Fibroblast of villous mesenchyme (primary cell): ENCODE measurements around the gene ATP1A3. TPM values are rescaled to one million over a fixed set of nuclear protein-coding genes. Genes with fewer than 3 reads are reported as not detected.
A peak's percentile ranks its signal among the peaks of the same experiment; 100 is the strongest.

Experiments
- DNase-seq: peaks from one replicate; pipeline ENCODE4 v3.0.0-alpha.2; 2010; ENCODE audit warnings: low read depth
- H3K4me3 ChIP-seq: 2 replicates; pipeline ENCODE4 v1.5.1; 2011; ENCODE audit warnings: low read depth, mild to moderate bottlenecking, low read length
- CTCF ChIP-seq: IDR thresholded peaks from 2 replicates; pipeline ENCODE4 v1.5.1; 2012; ENCODE audit warnings: low read depth, mild to moderate bottlenecking, low read length; ENCODE audit not compliant: insufficient read depth
- total RNA-seq: library from RNA; depleted of rRNA; stranded (reverse); fragments of >200 nt; gene quantifications from 2 replicates; pipeline ENCODE4 v1.2.3, GENCODE V29; 2012

The ATP1A3 gene
- total RNA-seq, 1 donor = not detected

- no peak for TF ChIP-seq CTCF
- no peak for DNase-seq
- no peak overlapping the region for H3K4me3 ChIP-seq
These were observed 61.2 kb downstream of the ATP1A3 start for GRCh38 chr19:41932720-41933332.

GRCh38 chr19:41932259-41932719, 61.7 kb downstream of the ATP1A3 start:
- H3K4me3 ChIP-seq = no peak overlapping the region
- TF ChIP-seq CTCF = no peak
- DNase-seq = no peak

- H3K4me3 ChIP-seq = no peak overlapping the region
- TF ChIP-seq CTCF = peak; percentile 41
- no peak for DNase-seq
These were observed 63.0 kb downstream of the ATP1A3 start for GRCh38 chr19:41930926-41931592.

- H3K4me3 ChIP-seq = no peak overlapping the region
- no peak for TF ChIP-seq CTCF
- no peak for DNase-seq
These were observed 63.7 kb downstream of the ATP1A3 start for GRCh38 chr19:41930322-41930722.

GRCh38 chr19:41929536-41930071, 64.4 kb downstream of the ATP1A3 start:
- TF ChIP-seq CTCF = no peak

GRCh38 chr19:41928754-41929535, 65.1 kb downstream of the ATP1A3 start:
- DNase-seq = no peak
- H3K4me3 ChIP-seq = peak overlapping the region; percentile 58
- TF ChIP-seq CTCF = no peak

More at GRCh38 chr19:41929536-41930071, 64.4 kb downstream of the ATP1A3 start:
- DNase-seq = no peak
- H3K4me3 ChIP-seq = no peak overlapping the region
